ENCODE measurements around the gene EVX1.

The EVX1 gene

DNA sequence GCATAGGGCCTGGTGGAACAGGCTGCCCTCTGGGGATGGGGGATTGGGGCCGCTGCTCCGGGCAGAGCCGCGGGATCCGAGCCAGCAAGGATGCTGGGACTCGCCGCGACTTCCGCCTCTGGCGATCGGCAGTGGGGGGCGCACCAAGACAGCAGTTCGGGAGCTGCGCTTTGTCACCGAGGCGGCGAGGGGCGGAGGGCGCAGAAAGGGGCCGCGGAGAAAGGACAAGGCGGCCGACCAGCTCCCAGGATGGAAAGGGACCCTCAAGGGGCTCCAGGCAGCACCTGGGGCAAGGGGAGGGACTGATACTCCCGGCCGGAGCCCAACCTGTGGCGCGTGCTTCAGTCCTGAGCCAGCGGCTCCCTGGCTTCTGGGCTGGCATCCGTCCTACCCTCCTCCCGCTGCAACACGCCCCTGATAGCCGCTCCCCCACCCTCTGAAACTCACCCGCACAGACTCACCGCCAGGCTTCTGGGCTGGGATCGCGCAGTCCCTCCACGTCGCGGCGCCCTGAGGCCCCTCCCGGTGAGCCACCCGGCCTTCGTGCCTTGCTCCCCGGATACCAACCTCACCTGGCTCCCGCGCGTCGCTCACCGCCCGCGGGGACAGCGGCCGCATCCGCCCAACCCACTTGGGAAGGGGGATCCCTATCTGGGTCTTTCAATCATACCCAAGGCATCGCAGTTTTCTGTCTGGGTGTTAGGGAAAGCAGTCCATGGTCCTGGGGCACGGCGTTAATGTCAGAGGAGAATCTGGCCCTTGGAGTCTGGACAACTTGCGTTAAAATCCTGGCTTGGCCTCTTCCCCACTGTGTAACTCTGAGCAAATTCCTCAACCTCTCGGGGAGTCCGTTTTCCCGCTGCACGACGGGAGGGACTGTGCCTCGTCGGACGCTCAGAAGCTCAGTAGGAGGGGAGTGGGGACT, 7.0 kb upstream of the EVX1 start:
- DNase-seq: no peak

DNA sequence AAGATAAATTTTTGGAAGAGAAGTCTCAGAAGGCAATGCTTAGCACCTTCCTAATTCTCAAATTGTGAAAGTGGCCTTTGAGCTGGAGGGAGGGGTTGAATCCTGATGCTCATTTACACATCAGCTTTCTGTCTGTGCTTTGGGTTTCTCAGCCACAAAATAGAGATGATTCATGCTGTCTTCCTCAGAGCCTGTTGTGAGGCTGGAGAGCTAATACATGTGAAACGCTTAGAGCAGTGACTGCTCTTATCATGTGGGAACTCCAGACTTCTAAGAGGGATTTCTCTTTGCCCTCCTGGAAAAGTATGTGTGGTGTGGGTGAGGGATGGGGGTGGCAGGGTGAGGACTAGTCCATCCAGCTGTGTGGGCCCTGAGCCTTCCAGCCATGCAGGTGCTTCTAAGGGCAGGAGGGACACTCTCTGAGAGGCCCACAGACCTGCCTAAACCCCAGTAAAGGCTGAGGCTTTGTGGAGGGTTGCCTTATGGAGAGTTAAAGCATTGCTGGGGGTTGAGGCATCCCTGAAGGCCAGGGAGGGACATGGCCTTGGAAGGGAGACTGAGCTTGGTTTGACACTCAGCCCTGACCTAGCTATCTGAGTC, 4.8 kb upstream of the EVX1 start:
- no peak for DNase-seq

DNA sequence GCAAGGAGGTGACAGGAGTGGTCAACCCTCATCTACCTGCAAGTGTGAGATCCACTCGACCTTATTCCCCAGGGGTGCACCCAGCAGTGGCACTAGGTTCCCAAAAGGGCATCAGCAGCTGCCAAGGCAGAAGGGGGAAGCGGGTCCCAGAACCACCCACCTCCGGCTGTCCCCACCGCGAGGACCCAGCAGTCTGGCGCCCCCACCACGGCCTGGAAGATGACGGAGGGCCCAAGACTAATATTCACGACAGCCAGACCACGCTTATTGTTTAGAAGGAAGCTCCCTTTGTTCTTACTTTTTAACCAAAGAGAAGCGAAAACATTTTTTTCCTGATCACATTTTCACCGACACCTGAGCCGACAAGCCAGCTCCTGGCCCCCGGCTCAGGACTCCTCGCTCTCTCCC, 3.6 kb upstream of the EVX1 start:
- DNase-seq: no peak

DNA sequence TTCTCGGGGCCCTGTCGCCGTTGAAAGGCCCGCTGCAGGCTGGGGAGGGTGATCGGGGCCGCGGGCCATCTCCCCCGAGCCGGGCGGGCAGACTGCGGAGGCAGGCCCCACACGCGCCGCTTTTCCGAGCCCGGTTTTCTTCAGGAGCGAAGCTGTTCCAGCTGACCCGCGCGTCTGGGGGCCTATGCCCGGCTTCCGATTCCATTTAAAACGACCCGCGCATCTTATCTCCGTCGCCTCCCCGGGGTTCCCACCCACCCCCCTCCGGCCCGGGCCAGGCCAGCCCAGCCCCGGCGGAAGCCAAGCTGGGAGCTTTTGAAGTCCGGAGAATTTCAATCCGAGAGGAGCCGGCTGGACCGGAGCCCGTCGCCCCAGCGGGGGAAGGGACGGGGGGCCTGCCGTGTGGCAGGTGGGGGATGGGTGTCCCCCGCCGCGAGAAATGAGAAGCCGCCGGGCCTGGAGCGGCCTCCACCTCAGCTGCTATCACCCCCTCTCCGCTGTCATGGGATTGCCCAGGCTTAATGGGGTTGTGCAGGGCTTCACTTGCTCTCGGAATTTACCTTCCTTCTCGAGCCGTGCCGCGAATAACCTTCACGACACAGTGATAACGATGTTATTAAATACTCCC, 3.1 kb upstream of the EVX1 start:
- DNase-seq: no peak

- DNase-seq: no peak
Observed at GRCh38 chr7:27240015-27240731, 2.4 kb upstream of the EVX1 start.

DNA sequence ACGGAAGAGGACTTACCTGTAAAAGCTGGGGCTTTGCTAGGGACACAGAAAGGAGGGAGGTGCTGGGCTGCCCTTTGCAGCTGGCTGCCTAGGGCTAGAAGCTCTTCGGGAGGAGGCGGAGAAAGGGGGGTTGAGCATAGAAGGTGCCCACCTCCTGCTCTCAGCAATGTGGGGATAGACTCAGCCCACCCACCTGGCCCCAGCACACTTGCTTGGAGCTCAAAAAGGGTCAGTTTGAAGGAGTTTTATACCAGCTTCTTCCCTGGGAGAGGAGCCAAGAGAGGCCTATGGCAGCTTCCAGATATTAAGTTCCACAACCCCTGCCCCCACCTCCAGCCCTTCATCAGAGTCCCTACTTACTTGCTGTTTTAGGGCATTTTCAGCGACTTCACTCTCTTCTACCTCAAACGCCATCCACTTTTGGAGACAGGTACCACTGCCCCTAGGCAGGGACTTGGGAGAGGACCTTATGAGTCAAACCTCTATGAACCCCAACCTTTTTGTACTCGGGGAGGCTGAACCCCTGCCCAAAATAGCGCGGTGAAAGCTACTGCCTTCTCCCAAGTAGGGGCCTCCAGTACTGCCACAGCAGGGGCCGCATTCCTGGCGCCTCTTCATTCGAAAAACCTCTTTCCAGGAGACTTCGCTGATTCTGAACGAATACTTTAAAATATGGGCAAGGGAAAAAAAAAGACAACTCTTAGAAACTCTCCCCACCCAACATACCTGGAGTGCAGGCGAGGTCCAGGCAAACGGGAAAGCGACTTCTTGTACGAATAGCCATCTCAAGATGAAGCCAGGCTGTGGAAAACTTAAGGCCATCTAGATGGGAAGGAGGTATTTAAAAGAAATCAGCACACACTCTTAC, 1.2 kb upstream of the EVX1 start:
- DNase-seq: no peak

DNA sequence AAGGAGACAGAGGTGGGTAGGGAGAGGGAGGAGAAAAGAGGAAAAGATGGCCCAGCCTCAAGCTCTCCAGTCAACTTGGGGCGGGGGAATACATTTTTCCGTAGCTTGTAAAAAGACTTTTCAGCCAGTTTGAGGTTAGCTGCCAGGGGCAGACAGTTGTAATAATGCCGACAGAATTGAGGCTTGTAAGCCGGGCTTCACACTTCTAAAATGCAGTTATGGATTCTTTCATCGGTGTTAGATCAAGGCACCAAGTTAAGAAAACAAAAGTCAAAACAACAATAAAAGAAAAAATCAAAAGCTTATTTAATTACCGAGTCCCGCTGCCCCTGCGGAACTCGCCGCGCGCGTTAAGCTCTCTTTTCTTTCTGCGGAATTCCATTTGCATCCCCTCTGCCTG, 448 bp upstream of the EVX1 start:
- DNase-seq: no peak

GRCh38 chr7:27243340-27244163, 950 bp downstream of the EVX1 start:
- DNase-seq: no peak

- no peak for DNase-seq
Observed at GRCh38 chr7:27244488-27245123, 2.0 kb downstream of the EVX1 start.

GRCh38 chr7:27245124-27245797, 2.7 kb downstream of the EVX1 start:
- no peak for DNase-seq

DNA sequence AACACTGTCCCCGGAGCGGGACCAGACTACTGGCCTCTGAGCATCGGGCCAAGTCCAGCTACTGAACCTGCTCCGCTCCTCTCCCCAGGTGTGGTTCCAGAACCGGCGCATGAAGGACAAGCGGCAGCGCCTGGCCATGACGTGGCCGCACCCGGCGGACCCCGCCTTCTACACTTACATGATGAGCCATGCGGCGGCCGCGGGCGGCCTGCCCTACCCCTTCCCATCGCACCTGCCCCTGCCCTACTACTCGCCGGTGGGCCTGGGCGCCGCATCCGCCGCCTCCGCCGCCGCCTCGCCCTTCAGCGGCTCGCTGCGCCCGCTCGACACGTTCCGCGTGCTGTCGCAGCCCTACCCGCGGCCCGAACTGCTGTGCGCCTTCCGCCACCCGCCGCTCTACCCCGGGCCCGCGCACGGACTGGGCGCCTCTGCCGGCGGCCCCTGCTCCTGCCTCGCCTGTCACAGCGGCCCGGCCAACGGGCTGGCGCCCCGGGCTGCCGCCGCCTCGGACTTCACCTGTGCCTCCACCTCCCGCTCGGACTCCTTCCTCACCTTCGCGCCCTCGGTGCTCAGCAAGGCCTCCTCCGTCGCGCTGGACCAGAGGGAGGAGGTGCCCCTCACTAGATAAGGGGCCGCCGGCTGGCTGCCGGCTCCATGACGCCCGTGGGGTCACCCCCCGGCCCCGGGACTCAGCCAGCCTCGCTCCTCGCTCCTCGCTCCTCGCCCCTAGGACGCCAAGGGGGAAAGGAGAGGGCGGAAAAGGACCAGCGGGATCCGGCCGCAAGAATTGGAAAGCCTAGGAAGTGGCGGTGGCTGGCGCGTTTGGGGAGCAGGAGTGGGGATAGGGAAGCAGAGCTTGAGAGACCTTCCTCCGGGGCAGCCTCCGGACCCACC, 3.4 kb downstream of the EVX1 start:
- no peak for DNase-seq

DNA sequence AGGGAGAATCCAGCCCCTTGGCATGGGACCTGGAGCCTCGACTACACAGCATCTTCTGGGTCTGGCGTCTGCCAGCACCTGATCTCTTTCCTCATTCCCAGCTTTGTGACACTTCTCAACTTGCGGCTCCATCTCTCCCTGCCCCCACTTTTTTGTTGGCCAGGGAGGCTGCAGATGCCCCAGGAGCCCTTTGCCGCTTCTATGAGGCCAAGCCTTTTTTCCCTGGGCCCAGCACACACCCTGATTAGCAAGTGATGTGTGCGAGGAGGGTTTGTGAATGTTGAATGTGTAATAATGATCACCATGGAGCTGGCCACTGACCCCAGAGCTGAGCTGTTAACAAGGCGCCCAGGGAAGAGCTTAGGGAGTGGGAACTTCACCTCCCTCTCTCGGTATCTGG, 4.4 kb downstream of the EVX1 start:
- DNase-seq: no peak

DNA sequence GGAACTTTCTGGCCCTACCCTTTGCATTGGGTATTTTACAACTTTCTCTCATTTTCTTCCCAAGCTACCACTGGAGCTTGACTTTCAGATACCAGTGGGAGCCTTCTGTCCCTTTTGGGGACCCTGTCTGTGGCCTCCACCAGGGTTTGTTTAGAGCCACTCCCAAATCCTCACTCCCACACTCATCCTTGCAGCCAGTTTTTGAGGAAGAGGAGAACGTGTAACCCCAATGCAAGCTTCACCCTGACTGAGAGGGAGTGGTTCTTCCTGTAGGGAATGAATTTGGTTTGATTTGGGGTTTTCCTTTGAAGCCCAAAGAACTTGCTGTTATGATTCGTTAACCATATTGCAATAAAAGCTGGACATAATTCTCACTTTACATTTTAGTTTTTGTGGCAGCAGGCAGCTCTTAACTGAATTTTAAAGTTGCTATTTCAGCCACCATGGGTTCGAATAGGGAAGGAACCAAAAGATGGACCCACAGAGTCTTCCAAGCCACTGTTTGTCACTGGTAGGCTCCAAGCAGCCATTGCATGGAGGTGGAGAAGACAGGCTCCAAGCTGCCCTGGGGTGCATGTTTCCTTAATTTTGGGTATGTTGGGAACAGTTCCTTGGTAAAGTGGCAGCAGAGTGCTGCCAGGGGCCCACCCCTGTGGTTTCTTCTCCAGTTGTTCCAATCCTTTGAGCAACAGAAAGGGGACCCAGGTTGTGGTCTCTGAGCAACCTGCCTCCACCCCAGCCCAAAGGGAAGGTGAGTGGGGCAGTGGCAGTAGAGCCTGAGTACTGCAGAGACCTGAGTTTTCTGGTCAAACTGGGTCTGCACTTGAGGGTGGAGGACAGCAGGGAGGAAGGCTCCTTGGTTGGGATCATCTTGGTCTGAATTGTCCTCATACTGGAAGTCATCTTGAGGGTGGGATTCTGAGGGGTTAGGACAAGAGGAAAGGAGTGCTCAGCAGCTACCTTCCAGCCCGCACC, 5.1 kb downstream of the EVX1 start:
- no peak for DNase-seq

GRCh38 chr7:27248427-27248806, 5.8 kb downstream of the EVX1 start:
- DNase-seq: no peak

- no peak for DNase-seq
Observed at GRCh38 chr7:27248911-27249723, 6.5 kb downstream of the EVX1 start.

DNA sequence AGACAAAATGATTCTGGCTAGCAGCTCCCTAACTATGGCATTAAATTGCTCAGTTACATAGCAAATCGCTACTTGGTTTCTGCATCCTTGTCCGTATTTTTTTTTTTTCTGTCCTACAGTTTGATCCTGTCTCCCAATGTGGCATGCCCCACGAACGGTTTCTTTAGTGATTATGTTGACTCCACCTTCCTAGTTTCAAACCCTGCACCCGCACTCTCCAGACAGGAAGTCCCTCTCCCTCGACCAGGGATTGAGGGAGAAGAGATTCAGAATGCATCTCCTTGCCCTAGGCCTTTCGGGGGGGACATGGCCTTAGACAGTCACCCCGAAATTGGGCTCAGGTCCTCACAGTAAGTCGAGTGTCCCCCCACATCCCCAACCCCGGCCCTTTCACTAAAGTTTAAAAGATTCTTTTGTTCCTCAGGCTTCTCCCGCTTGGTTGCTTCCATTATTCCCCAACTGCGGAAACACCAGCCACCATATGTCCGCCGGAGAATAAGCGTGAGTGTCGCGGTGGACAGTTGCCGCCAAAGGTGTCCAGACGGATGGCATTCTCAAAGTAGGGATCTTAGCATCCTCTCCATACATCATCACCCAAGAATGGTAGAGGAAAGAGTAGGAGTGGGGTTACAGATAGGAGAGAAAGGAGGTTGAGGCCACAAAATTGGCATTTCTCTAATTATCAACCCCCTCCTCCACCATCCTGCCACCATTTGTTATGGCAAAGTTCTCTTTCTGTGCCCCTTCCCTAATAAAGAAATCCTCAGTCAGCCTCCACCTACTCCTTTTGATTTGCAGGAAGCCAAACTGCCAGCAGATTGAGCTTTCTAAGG, 7.3 kb downstream of the EVX1 start:
- DNase-seq: no peak
